Measurements from ENCODE around the gene ACTG2.
"Not testable (repeated sequence)": the region's sequence is repeated elsewhere in the genome, so short reads cannot be mapped to it uniquely, and the experiment has no call there.

ACTG2 gene

GRCh38 chr2:73892631-73893329, at the start of gene ACTG2:
TSS of gene ACTG2 (plus strand) at chr2:73893008. CDS start at chr2:73901312, 8,304 bp downstream.
- DNase-seq (ENCODE audit: low read depth), result no peak

- no peak for DNase-seq (ENCODE audit: low read depth)
These were observed 48.7 kb upstream of the ACTG2 start for GRCh38 chr2:73844087-73844486.

- DNase-seq (ENCODE audit: low read depth), result no peak
These were observed 42.8 kb upstream of the ACTG2 start for GRCh38 chr2:73850009-73850408.

- no peak for DNase-seq (ENCODE audit: low read depth)
These were observed 41.5 kb upstream of the ACTG2 start for GRCh38 chr2:73851274-73851673.

- no peak for DNase-seq (ENCODE audit: low read depth)
These were observed 40.8 kb upstream of the ACTG2 start for GRCh38 chr2:73852020-73852419.

- no peak for DNase-seq (ENCODE audit: low read depth)
These were observed 37.3 kb upstream of the ACTG2 start for GRCh38 chr2:73855526-73855925.

GRCh38 chr2:73856214-73856613, 36.6 kb upstream of the ACTG2 start:
- DNase-seq (ENCODE audit: low read depth), result no peak

GRCh38 chr2:73859721-73860586, 32.9 kb upstream of the ACTG2 start:
- DNase-seq (ENCODE audit: low read depth), result no peak

GRCh38 chr2:73862987-73863386, 29.8 kb upstream of the ACTG2 start:
- no peak for DNase-seq (ENCODE audit: low read depth)

GRCh38 chr2:73868204-73868978, 24.4 kb upstream of the ACTG2 start:
- DNase-seq (ENCODE audit: low read depth), result no peak

- DNase-seq (ENCODE audit: low read depth), result no peak
These were observed 22.7 kb upstream of the ACTG2 start for GRCh38 chr2:73870084-73870483.

GRCh38 chr2:73877071-73877802, 15.6 kb upstream of the ACTG2 start:
- DNase-seq (ENCODE audit: low read depth), result no peak

GRCh38 chr2:73877984-73878383, 14.8 kb upstream of the ACTG2 start:
- not testable (repeated sequence) for DNase-seq (ENCODE audit: low read depth)

GRCh38 chr2:73885406-73885805, 7.4 kb upstream of the ACTG2 start:
- no peak for DNase-seq (ENCODE audit: low read depth)

- no peak for DNase-seq (ENCODE audit: low read depth)
These were observed 6.5 kb upstream of the ACTG2 start for GRCh38 chr2:73886357-73886756.

GRCh38 chr2:73887596-73888353, 5.0 kb upstream of the ACTG2 start:
- not testable (repeated sequence) for DNase-seq (ENCODE audit: low read depth)

GRCh38 chr2:73888388-73888787, 4.4 kb upstream of the ACTG2 start:
- no peak for DNase-seq (ENCODE audit: low read depth)

GRCh38 chr2:73889206-73889605, 3.6 kb upstream of the ACTG2 start:
- no peak for DNase-seq (ENCODE audit: low read depth)

- DNase-seq (ENCODE audit: low read depth), result no peak
These were observed 2.3 kb upstream of the ACTG2 start for GRCh38 chr2:73890301-73891092.

- DNase-seq (ENCODE audit: low read depth), result no peak
These were observed 1.4 kb upstream of the ACTG2 start for GRCh38 chr2:73891276-73891901.
